ENCODE results near the gene TMEM238L.

Gene TMEM238L

DNA sequence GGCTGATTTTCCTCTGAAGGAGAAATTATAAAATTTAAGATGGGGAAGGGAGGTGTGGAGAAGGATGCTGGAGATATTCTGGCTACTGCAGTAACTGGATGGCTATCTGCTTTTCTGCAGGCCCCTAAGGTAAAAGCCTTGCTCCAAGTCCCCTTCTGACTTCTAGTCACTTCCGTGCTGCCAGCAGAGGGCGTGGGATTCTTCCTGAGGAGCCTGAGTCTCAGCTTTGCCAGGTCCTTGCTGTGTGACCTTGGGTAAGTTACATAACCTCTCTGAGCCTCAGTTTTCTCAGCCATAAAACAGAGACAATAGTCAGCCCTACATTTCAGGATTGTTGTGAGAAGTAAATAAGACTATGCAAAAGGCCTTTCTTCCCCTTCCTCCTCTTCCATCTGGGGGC lies 49.8 kb downstream of the TMEM238L start:
- Histone ChIP-seq H3K27me3 (ENCODE audit: insufficient read depth, low read length) (0 out of 2 replicates have a peak, but pooled peaks cover 3% of the 10 kb centered on the region), H3K27ac (ENCODE audit: low read depth, low read length, poor library complexity, severe bottlenecking) (no peak overlapping the region), H2AFZ (ENCODE audit: low read length) (no peak overlapping the region), H3K4me1 (ENCODE audit: insufficient read depth, low read length, severe bottlenecking) (no peaks in the 10 kb centered on the region), H3K9ac (ENCODE audit: low read length) (no peak overlapping the region), H3K36me3 (ENCODE audit: insufficient read depth, low read length) (no peaks in the 10 kb centered on the region), H3K4me2 (ENCODE audit: low read length) (no peak overlapping the region), H4K20me1 (ENCODE audit: insufficient read depth, low read length) (no peaks in the 10 kb centered on the region), H3K9me3 (ENCODE audit: low read length) (no peaks in the 10 kb centered on the region), H3K9me2 (ENCODE audit: low read depth, low read length) (no peaks in the 10 kb centered on the region), H3F3A (ENCODE audit: insufficient read depth, low read length) (no peaks in the 10 kb centered on the region), H3K79me2 (ENCODE audit: insufficient read depth, low read length) (no peaks in the 10 kb centered on the region), H3K4me3 (ENCODE audit: low read depth, low read length, poor library complexity, severe bottlenecking) (no peak overlapping the region)
- TF ChIP-seq, protein P1, sequence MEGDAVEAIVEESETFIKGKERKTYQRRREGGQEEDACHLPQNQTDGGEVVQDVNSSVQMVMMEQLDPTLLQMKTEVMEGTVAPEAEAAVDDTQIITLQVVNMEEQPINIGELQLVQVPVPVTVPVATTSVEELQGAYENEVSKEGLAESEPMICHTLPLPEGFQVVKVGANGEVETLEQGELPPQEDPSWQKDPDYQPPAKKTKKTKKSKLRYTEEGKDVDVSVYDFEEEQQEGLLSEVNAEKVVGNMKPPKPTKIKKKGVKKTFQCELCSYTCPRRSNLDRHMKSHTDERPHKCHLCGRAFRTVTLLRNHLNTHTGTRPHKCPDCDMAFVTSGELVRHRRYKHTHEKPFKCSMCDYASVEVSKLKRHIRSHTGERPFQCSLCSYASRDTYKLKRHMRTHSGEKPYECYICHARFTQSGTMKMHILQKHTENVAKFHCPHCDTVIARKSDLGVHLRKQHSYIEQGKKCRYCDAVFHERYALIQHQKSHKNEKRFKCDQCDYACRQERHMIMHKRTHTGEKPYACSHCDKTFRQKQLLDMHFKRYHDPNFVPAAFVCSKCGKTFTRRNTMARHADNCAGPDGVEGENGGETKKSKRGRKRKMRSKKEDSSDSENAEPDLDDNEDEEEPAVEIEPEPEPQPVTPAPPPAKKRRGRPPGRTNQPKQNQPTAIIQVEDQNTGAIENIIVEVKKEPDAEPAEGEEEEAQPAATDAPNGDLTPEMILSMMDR (IDR thresholded peaks at IDR 0.05; ENCODE audit: low read length): peak; percentile 53
- TF ChIP-seq EZH2 (IDR thresholded peaks at IDR 0.05; ENCODE audit: borderline replicate concordance, low read length): no peak

GRCh38 chr17:10752696-10753095 lies 51.2 kb downstream of the TMEM238L start:
- no peaks in the 10 kb centered on the region for H3K9me2 ChIP-seq (ENCODE audit: low read depth, low read length)
- no peaks in the 10 kb centered on the region for H3K4me1 ChIP-seq (ENCODE audit: insufficient read depth, low read length, severe bottlenecking)
- H3K9me3 ChIP-seq (ENCODE audit: low read length): no peaks in the 10 kb centered on the region
- no peaks in the 10 kb centered on the region for H3K79me2 ChIP-seq (ENCODE audit: insufficient read depth, low read length)
- H3K36me3 ChIP-seq (ENCODE audit: insufficient read depth, low read length): no peaks in the 10 kb centered on the region
- H3K9ac ChIP-seq (ENCODE audit: low read length): no peak overlapping the region
- H3K4me2 ChIP-seq (ENCODE audit: low read length): no peak overlapping the region
- no peaks in the 10 kb centered on the region for H4K20me1 ChIP-seq (ENCODE audit: insufficient read depth, low read length)
- H3K4me3 ChIP-seq (ENCODE audit: low read depth, low read length, poor library complexity, severe bottlenecking): no peak overlapping the region
- H3K27ac ChIP-seq (ENCODE audit: low read depth, low read length, poor library complexity, severe bottlenecking): no peak overlapping the region
- H3K27me3 ChIP-seq (ENCODE audit: insufficient read depth, low read length): 0 out of 2 replicates have a peak, but pooled peaks cover 3% of the 10 kb centered on the region
- H2AFZ ChIP-seq (ENCODE audit: low read length): no peak overlapping the region
- TF ChIP-seq EZH2 (IDR thresholded peaks at IDR 0.05; ENCODE audit: borderline replicate concordance, low read length): no peak
- TF ChIP-seq, protein P1 (IDR thresholded peaks at IDR 0.05; ENCODE audit: low read length): no peak
- H3F3A ChIP-seq (ENCODE audit: insufficient read depth, low read length): no peaks in the 10 kb centered on the region

- H3K27me3 ChIP-seq (ENCODE audit: insufficient read depth, low read length): 0 out of 2 replicates have a peak, but pooled peaks cover 2% of the 10 kb centered on the region
These were observed 52.3 kb downstream of the TMEM238L start for GRCh38 chr17:10751563-10751962.

More at GRCh38 chr17:10751563-10751962, 52.3 kb downstream of the TMEM238L start:
- H3K9ac ChIP-seq (ENCODE audit: low read length): no peak overlapping the region
- H2AFZ ChIP-seq (ENCODE audit: low read length): no peak overlapping the region
- H3K4me1 ChIP-seq (ENCODE audit: insufficient read depth, low read length, severe bottlenecking): no peaks in the 10 kb centered on the region
- H3K9me2 ChIP-seq (ENCODE audit: low read depth, low read length): no peaks in the 10 kb centered on the region
- H3K4me2 ChIP-seq (ENCODE audit: low read length): no peak overlapping the region
- no peaks in the 10 kb centered on the region for H4K20me1 ChIP-seq (ENCODE audit: insufficient read depth, low read length)
- no peaks in the 10 kb centered on the region for H3K9me3 ChIP-seq (ENCODE audit: low read length)
- no peaks in the 10 kb centered on the region for H3K79me2 ChIP-seq (ENCODE audit: insufficient read depth, low read length)
- no peaks in the 10 kb centered on the region for H3K36me3 ChIP-seq (ENCODE audit: insufficient read depth, low read length)
- TF ChIP-seq, protein P1 (IDR thresholded peaks at IDR 0.05; ENCODE audit: low read length): no peak
- TF ChIP-seq EZH2 (IDR thresholded peaks at IDR 0.05; ENCODE audit: borderline replicate concordance, low read length): no peak
- H3K4me3 ChIP-seq (ENCODE audit: low read depth, low read length, poor library complexity, severe bottlenecking): no peak overlapping the region
- H3K27ac ChIP-seq (ENCODE audit: low read depth, low read length, poor library complexity, severe bottlenecking): no peak overlapping the region
- H3F3A ChIP-seq (ENCODE audit: insufficient read depth, low read length): no peaks in the 10 kb centered on the region
